Activated CD4-positive, CD25-positive, alpha-beta regulatory T cell treated with anti-CD3 and anti-CD28 coated beads, Interleukin-2, amount 50 U/mL, for 24 hours (primary cell): Measurements from ENCODE around the gene CD28.
"Not testable (repeated sequence)": the region's sequence is repeated elsewhere in the genome, so short reads cannot be mapped to it uniquely, and the experiment has no call there.

Source experiments
- ATAC-seq, 2 donors: fragments of 150-1000 bp; cut with Tn5 transposase; one replicate each; pipeline ENCODE4 v1.10.0; 2021; ENCODE audit warnings: mild to moderate bottlenecking in 1 of 2, moderate library complexity in 1 of 2

CD28 gene

DNA sequence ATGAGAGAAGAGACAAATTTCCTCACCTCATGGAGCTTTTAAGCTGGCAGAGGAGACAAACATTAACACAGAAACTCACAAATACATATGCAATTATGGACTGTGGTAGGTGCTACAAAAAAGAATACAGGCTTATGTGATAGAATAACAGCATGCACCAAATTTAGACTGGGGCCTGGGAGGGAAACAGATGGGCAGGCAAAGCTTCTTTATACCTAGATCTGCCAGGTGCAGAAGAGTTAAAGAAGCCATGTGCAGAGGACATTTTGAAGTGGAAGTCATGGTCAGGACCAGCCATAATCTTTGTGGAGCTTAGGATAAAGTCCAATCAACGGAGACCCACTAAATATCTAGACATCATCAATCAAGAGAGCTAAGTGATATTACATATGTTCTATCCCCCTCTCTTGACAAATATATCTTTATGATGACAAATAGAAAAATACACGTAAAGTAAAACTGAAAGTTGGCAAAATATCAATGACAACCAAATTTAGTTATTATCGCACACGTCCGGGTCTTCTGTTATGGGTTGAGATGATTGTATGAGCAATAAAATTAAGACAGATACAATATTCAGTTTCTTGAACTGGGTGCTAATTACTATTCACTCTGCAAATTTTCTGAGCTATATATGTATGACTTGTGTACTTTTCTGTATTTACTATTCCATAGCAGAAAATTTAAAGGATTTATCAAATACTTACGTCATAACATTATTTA lies 44.1 kb downstream of the CD28 start:
- ATAC-seq, result peak; percentile 62 to 64

GRCh38 chr2:203751685-203752271 lies 45.3 kb downstream of the CD28 start:
- ATAC-seq, result no peak

- no peak for ATAC-seq
Observed at GRCh38 chr2:203756161-203756560, 49.7 kb downstream of the CD28 start.

- no peak for ATAC-seq
Observed at GRCh38 chr2:203758841-203759689, 52.6 kb downstream of the CD28 start.

GRCh38 chr2:203759690-203760365 lies 53.4 kb downstream of the CD28 start:
- ATAC-seq, result no peak

DNA sequence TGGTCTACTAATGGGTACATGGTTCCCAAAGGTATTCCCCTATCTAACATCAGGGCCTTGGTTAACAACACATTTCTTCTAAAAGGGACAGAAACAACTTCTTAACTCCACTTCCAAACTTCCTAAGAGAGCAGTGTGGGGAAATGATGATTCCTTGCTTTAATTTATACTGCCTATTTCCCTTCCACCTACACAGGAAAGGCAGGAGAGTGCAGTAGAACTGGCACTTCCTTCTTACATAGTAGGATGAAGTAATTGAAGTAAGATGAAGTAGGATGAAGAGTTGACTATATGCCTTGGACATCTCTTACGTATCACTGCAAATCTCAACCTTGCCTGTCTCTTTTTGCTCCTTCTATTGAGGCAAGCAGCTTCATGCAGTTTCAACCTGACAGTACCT lies 54.7 kb downstream of the CD28 start:
- no peak for ATAC-seq

DNA sequence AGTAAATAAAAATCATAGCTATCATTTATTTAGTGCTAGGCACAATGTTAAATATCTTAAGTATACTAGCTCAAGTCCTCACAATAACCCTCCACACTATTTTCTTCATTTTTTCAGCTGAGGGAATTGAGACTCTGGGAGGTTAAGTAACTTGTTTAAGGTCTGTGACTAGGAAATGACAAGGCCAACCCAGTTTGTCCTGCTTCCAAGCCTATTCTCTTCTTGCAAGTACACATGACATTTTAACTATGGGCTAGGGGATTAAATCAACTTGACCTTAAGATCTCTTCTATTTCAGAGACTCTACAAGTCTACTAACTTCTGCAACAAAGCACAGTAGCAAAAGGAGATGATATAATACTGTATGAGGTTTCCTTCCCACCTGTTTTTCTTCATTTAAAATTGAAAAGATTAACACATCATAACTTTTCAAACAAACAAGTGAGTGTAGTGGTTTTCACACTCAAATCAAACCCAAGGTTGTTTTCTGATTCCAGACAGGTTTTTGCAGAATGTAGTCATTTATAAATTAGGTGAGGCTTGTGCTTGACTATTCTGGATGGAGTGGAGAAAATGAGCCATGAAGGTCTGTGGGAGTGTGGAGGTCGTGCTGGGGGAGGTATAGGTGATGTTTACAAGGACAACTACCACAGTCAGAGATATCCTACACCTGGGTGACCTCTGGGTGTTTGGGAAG lies 57.0 kb downstream of the CD28 start:
- peak; percentile 74 to 76 for ATAC-seq

GRCh38 chr2:203763938-203764664 lies 57.7 kb downstream of the CD28 start:
- peak; percentile 95 to 97 for ATAC-seq

- ATAC-seq, result no peak
Observed at GRCh38 chr2:203772456-203773165, 66.2 kb downstream of the CD28 start.

GRCh38 chr2:203774760-203775159 lies 68.3 kb downstream of the CD28 start:
- ATAC-seq, result no peak

- ATAC-seq, result no peak
Observed at GRCh38 chr2:203775684-203776083, 69.2 kb downstream of the CD28 start.

DNA sequence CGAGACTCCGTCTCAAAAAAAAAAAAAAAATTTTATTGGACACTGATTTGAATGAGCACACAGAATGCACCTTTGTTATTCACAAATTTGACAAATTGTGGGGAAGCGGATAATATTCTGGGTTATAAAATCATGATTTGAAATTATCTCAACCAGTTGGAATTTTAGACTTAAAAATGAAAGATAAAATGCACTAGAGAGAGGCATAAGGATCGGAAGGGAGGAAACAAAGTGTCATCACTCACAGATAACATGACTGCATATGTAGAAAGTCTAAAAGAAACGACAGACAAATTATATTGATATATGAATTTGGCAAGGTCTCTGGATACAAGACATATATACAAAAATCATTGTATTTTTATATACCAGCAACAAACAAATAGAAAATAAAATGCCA lies 70.6 kb downstream of the CD28 start:
- ATAC-seq, result no peak

DNA sequence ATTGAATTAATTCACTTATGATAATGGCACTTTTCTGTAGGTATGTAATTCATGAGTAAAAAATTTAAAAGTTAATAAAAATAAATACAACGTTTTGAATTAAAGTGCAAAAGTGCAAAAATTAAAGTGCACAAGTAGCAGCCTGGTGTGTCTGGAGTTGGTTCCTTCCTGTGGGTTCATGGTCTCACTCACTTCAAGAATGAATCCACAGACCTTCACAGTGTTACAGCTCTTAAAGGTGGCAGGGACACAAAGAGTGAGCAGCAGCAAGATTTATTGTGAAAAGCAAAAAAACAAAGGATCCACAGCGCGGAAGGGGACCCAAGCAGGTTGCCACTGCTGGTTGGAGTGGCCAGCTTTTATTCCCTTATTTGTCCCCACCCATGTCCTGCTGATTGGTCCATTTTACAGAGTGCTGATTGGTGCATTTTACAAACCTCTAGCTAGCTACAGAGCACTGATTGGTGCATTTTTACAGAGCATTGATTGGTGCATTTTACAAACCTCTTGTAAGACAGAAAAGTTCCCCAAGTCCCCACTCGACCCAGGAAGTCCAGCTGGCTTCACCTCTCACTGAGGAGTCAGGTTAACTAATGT lies 73.1 kb downstream of the CD28 start:
- ATAC-seq, result not testable (repeated sequence)

DNA sequence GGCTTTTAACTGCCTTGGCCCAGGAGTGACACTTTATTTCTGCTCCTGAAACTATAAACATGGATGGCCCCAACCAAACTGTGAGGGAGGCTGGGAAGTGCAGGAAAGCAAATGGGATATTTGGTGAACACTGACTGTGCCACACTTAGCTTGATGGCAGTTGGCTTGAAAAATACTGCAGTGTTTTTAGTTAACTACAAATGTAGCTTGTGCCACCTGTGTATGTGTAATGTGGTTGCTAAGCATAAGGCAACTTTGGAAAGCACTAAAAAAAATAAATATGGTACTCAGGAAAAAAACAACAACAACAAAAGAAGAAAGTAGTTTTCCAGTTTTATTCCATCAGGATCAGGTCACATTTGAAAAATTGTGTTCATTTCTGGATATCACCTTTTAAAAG lies 73.8 kb downstream of the CD28 start:
- ATAC-seq, result no peak

DNA sequence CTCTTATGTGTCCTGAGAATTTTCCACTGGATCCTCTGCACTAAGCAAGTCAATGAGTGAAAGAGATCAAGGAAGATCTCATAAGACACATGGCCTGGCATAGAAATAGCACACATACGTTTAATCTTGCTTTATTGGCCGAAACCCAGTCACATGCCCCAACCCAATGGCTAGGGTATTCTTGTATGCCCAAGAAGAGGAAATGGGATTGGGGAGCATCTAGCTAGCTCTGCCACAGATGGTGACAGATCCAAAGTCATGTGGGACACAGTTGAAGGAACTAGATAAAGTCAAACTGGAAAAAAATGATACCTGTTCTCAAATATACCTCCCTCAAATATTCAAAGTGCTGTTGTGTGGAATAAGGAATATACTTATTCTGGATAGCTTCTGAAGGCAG lies 74.7 kb downstream of the CD28 start:
- ATAC-seq, result no peak

- peak; percentile 89 to 90 for ATAC-seq
Observed at GRCh38 chr2:203782262-203782976, 76.0 kb downstream of the CD28 start.

- no peak for ATAC-seq
Observed at GRCh38 chr2:203783496-203784203, 77.2 kb downstream of the CD28 start.

DNA sequence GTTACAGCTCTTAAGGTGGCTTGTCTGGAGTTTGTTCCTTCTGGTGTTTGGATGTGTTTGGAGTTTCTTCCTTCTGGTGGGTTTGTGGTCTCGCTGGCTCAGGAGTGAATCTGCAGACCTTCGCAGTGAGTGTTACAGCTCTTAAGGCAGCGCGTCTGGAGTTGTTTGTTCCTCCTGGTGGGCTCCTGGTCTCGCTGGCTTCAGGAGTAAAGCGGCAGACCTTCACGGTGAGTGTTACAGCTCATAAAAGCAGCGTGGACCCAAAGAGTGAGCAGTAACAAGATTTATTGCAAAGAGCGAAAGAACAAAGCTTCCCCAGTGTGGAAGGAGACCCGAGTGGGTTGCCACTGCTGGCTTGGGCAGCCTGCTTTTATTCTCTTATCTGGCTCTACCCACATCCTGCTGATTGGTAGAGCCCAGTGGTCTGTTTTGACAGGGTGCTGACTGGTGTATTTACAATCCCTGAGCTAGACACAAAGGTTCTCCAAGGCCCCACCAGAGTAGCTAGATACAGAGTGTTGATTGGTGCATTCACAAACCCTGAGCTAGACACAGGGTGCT lies 78.4 kb downstream of the CD28 start:
- not testable (repeated sequence) for ATAC-seq
